ENCODE results near the gene TDG. TPM values are rescaled to one million over a fixed set of nuclear protein-coding genes. Genes with fewer than 3 reads are reported as not detected.

TDG gene
- total RNA-seq: 10 to 100 TPM; 10.2 to 13.7 TPM

GRCh38 chr12:103965590-103966504 lies at the start of gene TDG:
TSS of gene TDG (plus strand) at chr12:103965872. CDS start at chr12:103966038, 166 bp downstream.
- no peaks in the 10 kb centered on the region for H3K27me3 ChIP-seq
- peaks cover 0 to 46% of the 10 kb centered on the region in 2 donors for H3K4me1 ChIP-seq

GRCh38 chr12:103917873-103918272 lies 47.8 kb upstream of the TDG start:
- DNase-seq (ENCODE audit: low spot score): no peak
- Histone ChIP-seq H3K9me3 (peaks cover 0 to 16% of the 10 kb centered on the region in 2 donors), H3K27ac (no peak overlapping the region)

More at GRCh38 chr12:103965590-103966504, at the start of gene TDG:
- Histone ChIP-seq H3K27ac (peak within 1 kb of the TSS; percentile 97 to 98), H3K9me3 (no peaks in the 10 kb centered on the region), H3K36me3 (no peaks in the 10 kb centered on the region), H3K4me3 (peak within 1 kb of the TSS; percentile 88 to 96)
- TF ChIP-seq CTCF (IDR thresholded peaks at IDR 0.05): peak in 1 of 2 donors; percentile 31
- peak; percentile 99 for DNase-seq (ENCODE audit: low spot score)

GRCh38 chr12:103924761-103925641 lies 40.7 kb upstream of the TDG start:
- no peak for DNase-seq (ENCODE audit: low spot score)
- Histone ChIP-seq H3K4me1 (peaks cover 0 to 7% of the 10 kb centered on the region in 2 donors), H3K9me3 (no peaks in the 10 kb centered on the region), H3K27me3 (no peaks in the 10 kb centered on the region), H3K27ac (no peak overlapping the region), H3K4me3 (no peak overlapping the region), H3K36me3 (no peaks in the 10 kb centered on the region)
- no peak for TF ChIP-seq CTCF (IDR thresholded peaks at IDR 0.05)

More at GRCh38 chr12:103917873-103918272, 47.8 kb upstream of the TDG start:
- no peaks in the 10 kb centered on the region for H3K4me1 ChIP-seq
- H3K27me3 ChIP-seq: no peaks in the 10 kb centered on the region
- H3K4me3 ChIP-seq: no peak overlapping the region
- TF ChIP-seq CTCF (IDR thresholded peaks at IDR 0.05): no peak
- H3K36me3 ChIP-seq: no peaks in the 10 kb centered on the region

GRCh38 chr12:103928682-103929045 lies 37.0 kb upstream of the TDG start:
- H3K36me3 ChIP-seq: peaks cover 14% of the 10 kb centered on the region
- peak overlapping the region; percentile 51 to 66 for H3K4me3 ChIP-seq
- no peaks in the 10 kb centered on the region for H3K27me3 ChIP-seq
- no peak for TF ChIP-seq CTCF (IDR thresholded peaks at IDR 0.05)
- peaks cover 0 to 35% of the 10 kb centered on the region in 2 donors for H3K4me1 ChIP-seq
- DNase-seq (ENCODE audit: low spot score): no peak
- H3K9me3 ChIP-seq: no peaks in the 10 kb centered on the region
- H3K27ac ChIP-seq: peak overlapping the region; percentile 92 to 93

- Histone ChIP-seq H3K9me3 (no peaks in the 10 kb centered on the region), H3K4me3 (peak overlapping the region; percentile 51 to 66), H3K27me3 (no peaks in the 10 kb centered on the region), H3K4me1 (peaks cover 0 to 38% of the 10 kb centered on the region in 2 donors), H3K27ac (peak overlapping the region; percentile 92 to 93), H3K36me3 (peaks cover 20% of the 10 kb centered on the region)
- DNase-seq (ENCODE audit: low spot score): peak; percentile 89
- no peak for TF ChIP-seq CTCF (IDR thresholded peaks at IDR 0.05)
These were observed 36.5 kb upstream of the TDG start for GRCh38 chr12:103929046-103929783.

All from right atrium auricular region (tissue), 2 donors.